DOHH2 (cell line): ENCODE measurements around the gene TOGARAM2.

Experiments used
- H3F3A ChIP-seq: fragments of 200-600 bp; sonication (generic), shearing (Covaris generic); 2 replicates; pipeline ENCODE4 v1.6.0; 2016; ENCODE audit warnings: antibody characterized with exemption, mild to moderate bottlenecking; ENCODE audit not compliant: control insufficient read depth, insufficient read depth
- H3K27ac ChIP-seq: fragments of 200-600 bp; sonication (generic); 2 replicates; pipeline ENCODE4 v1.5.1; 2014; ENCODE audit warnings: low read depth, mild to moderate bottlenecking, low read length, moderate library complexity
- H3K27me3 ChIP-seq: fragments of 200-600 bp; sonication (generic); 2 replicates; pipeline ENCODE4 v1.6.1; 2014; ENCODE audit warnings: mild to moderate bottlenecking, low read length, mixed read lengths; ENCODE audit not compliant: control insufficient read depth
- H3K36me3 ChIP-seq: fragments of 200-600 bp; sonication (generic); 2 replicates; pipeline ENCODE4 v1.6.1; 2014; ENCODE audit warnings: mild to moderate bottlenecking, low read length, moderate library complexity, mixed read lengths; ENCODE audit not compliant: control insufficient read depth
- H3K4me1 ChIP-seq: fragments of 200-600 bp; sonication (generic); 2 replicates; pipeline ENCODE4 v1.6.1; 2014; ENCODE audit warnings: mild to moderate bottlenecking, low read length, mixed read lengths; ENCODE audit not compliant: control insufficient read depth
- H3K4me2 ChIP-seq: fragments of 200-600 bp; sonication (generic); 2 replicates; pipeline ENCODE4 v1.6.0; 2014; ENCODE audit warnings: mild to moderate bottlenecking, low read length, moderate library complexity
- H3K4me3 ChIP-seq: fragments of 200-600 bp; sonication (generic); 2 replicates; pipeline ENCODE4 v1.5.1; 2014; ENCODE audit warnings: mild to moderate bottlenecking, low read length, mixed read lengths
- H3K79me2 ChIP-seq: fragments of 200-600 bp; sonication (generic); 2 replicates; pipeline ENCODE4 v1.6.1; 2014; ENCODE audit warnings: mild to moderate bottlenecking, low read length, mixed read lengths; ENCODE audit not compliant: control insufficient read depth
- H3K9me2 ChIP-seq: fragments of 200-600 bp; sonication (generic); replicated peaks from 2 replicates; pipeline ENCODE4 v1.6.1; 2014; ENCODE audit warnings: mild to moderate bottlenecking, low read length, mixed read lengths; ENCODE audit not compliant: control insufficient read depth
- H3K9me3 ChIP-seq: fragments of 200-600 bp; sonication (generic); 2 replicates; pipeline ENCODE4 v1.6.1; 2014; ENCODE audit warnings: antibody characterized with exemption, low read length, mixed read lengths; ENCODE audit not compliant: control insufficient read depth, insufficient read depth
- H4K20me1 ChIP-seq: fragments of 200-600 bp; sonication (generic); 2 replicates; pipeline ENCODE4 v1.6.0; 2014; ENCODE audit warnings: low read depth, mild to moderate bottlenecking, antibody characterized with exemption, low read length, moderate library complexity; ENCODE audit not compliant: control insufficient read depth, insufficient read depth
- CTCF ChIP-seq: fragments of 200-600 bp; sonication (generic); IDR thresholded peaks from one replicate; pipeline ENCODE4 v1.5.1; 2014; ENCODE audit warnings: antibody characterized with exemption, mild to moderate bottlenecking, low read depth, low read length; ENCODE audit not compliant: poor library complexity, severe bottlenecking
- EZH2phosphoT487 ChIP-seq: fragments of 200-600 bp; sonication (generic); IDR thresholded peaks from 2 replicates; pipeline ENCODE4 v1.6.1; 2017; ENCODE audit warnings: borderline replicate concordance, mild to moderate bottlenecking, antibody characterized with exemption, low read length, moderate library complexity, mixed read lengths

TOGARAM2 gene

GRCh38 chr2:28986429-28986828, 5.3 kb downstream of the TOGARAM2 start:
- TF ChIP-seq EZH2phosphoT487 (no peak), CTCF (no peak)
- no peaks in the 10 kb centered on the region for H3K4me1 ChIP-seq
- H3K36me3 ChIP-seq = no peaks in the 10 kb centered on the region
- no peak overlapping the region for H3K4me3 ChIP-seq
- H3K9me2 ChIP-seq = no peaks in the 10 kb centered on the region
- H3K27ac ChIP-seq = no peak overlapping the region
- no peaks in the 10 kb centered on the region for H3K9me3 ChIP-seq
- no peak overlapping the region for H3K4me2 ChIP-seq
- no peaks in the 10 kb centered on the region for H3K27me3 ChIP-seq
- no peaks in the 10 kb centered on the region for H4K20me1 ChIP-seq
- H3F3A ChIP-seq = no peaks in the 10 kb centered on the region
- H3K79me2 ChIP-seq = no peaks in the 10 kb centered on the region

- H3K4me2 ChIP-seq = no peak overlapping the region
- H3K27me3 ChIP-seq = no peaks in the 10 kb centered on the region
- H3K9me3 ChIP-seq = no peaks in the 10 kb centered on the region
- H3K79me2 ChIP-seq = no peaks in the 10 kb centered on the region
- H3K9me2 ChIP-seq = no peaks in the 10 kb centered on the region
- no peaks in the 10 kb centered on the region for H3F3A ChIP-seq
- TF ChIP-seq EZH2phosphoT487 (no peak), CTCF (no peak)
- H3K27ac ChIP-seq = no peak overlapping the region
- no peak overlapping the region for H3K4me3 ChIP-seq
- H3K4me1 ChIP-seq = no peaks in the 10 kb centered on the region
- no peaks in the 10 kb centered on the region for H3K36me3 ChIP-seq
- no peaks in the 10 kb centered on the region for H4K20me1 ChIP-seq
These were observed 8.9 kb downstream of the TOGARAM2 start for GRCh38 chr2:28989973-28990372.

GRCh38 chr2:28990445-28990844, 9.3 kb downstream of the TOGARAM2 start:
- Histone ChIP-seq H3K4me3 (no peak overlapping the region), H4K20me1 (no peaks in the 10 kb centered on the region), H3K27me3 (no peaks in the 10 kb centered on the region), H3K36me3 (no peaks in the 10 kb centered on the region), H3K4me2 (no peak overlapping the region), H3K79me2 (no peaks in the 10 kb centered on the region), H3K9me2 (no peaks in the 10 kb centered on the region), H3K27ac (no peak overlapping the region), H3F3A (no peaks in the 10 kb centered on the region), H3K9me3 (no peaks in the 10 kb centered on the region), H3K4me1 (no peaks in the 10 kb centered on the region)
- TF ChIP-seq CTCF (no peak), EZH2phosphoT487 (no peak)

- Histone ChIP-seq H3K4me3 (no peak overlapping the region), H4K20me1 (no peaks in the 10 kb centered on the region), H3K4me2 (no peak overlapping the region), H3K36me3 (no peaks in the 10 kb centered on the region), H3F3A (no peaks in the 10 kb centered on the region), H3K27ac (no peak overlapping the region), H3K9me2 (no peaks in the 10 kb centered on the region), H3K4me1 (no peaks in the 10 kb centered on the region), H3K9me3 (no peaks in the 10 kb centered on the region), H3K79me2 (no peaks in the 10 kb centered on the region), H3K27me3 (no peaks in the 10 kb centered on the region)
- TF ChIP-seq EZH2phosphoT487 = no peak
- TF ChIP-seq CTCF = no peak
These were observed 9.9 kb downstream of the TOGARAM2 start for GRCh38 chr2:28991021-28991420.
